ENCODE results near the gene MSL3B.

The MSL3B gene

DNA sequence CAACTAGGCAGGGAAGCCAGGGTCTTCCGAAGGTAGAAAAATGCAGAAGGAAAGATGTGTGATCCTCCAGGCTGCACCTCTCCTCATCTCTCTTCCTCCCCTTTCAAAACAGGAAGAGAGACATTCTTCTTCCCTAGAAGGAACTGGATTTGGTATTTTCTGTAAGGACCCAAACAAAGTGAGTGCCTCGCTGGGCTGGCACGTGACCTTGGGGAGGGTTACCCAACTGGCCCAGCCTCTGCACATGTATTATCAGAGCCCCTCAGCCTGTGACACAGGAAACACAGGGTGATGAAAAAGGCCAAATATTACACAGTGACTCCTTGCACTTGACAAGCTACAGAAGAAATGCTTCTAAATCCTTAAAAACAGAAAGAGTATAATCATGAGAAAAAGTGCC is 16.1 kb downstream of the MSL3B start:
- DNase-seq = no peak

DNA sequence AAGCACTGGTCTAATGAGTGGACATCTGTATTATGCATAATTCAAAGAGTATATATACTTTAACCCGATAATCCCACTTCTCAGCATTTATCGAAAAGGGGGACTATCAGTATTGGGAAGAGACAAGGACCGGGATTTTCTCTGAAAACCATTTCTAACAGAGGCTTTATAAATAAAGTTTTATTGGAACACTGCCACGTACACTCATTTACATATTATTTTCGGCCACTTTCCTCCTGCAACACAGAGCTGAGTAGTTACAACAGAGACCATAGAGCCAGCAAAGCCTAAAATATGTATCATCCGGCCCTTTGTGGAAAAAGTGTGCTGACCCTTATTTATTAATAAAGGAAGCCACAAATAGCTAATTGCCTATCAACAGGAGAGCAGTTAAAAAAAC is 17.0 kb downstream of the MSL3B start:
- DNase-seq = no peak

DNA sequence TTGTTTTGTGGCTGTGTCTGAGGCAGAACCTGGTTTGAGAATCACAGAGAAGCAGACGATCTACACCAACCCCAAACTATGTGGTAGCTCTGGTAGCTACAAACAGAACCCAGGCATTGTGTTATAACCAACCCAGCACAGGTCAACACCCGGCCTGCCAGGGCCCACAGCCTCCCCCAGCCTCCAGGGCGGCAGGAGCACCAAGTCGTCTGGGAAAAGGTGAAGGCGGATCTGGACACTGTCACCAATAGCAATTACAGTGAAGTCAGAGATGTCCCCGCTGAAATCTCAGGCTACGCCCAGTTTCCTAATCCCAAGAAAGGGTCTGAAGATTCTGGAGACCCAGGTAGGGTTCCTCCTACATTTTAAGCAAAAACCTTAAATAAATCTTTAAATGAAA is 17.4 kb downstream of the MSL3B start:
- no peak for DNase-seq

DNA sequence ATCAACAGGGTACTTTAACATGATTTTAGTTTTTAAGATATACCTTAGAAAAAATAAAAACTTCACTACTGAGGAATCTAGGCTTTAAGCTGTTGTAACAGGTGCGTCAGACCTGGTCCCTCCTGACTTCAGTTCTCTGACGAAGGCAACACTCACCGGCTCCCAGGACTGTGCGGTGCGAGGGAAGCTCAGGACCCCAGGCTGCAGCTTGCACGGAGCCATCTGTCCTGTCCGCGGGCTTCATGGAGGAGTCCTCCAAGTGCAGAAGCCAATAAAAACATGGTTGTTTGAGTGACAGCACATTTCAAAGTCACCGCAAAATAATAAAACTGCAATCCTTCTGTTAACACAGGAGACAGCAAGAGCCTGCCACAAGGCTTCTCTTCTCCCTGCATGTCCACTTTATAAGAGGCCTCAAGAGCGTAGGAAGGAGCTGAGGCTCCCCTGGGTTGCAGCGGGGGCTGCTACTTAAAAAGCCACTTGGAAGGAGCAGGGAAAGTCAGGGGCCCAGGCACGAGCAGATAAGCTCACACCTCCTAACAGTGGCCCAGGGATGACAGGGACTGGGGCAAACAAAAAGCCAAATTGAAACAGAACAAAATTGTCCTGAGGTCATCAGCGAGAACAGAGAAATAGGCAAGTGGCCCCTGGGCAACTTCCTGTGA is 18.4 kb downstream of the MSL3B start:
- no peak for DNase-seq

DNA sequence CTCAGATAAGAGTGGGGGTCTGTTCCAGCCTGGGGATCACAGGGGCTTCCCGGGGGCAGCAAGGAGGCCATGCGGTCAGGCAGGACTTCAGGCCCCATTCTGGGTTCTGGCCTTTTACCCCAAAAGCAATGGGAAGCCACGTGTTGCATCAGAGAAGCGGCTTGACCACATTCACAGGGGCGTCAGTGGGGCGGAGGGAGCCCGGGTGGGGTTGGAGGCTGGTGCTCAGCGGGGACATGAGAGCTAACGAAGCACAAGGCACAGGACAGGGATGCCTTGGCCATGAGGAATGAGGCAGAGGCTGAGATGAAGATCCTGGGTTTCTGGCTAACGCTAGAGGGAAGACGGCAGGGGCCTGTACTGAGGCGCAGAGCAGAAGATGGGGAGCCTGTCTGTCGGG is 19.9 kb downstream of the MSL3B start:
- no peak for DNase-seq

DNA sequence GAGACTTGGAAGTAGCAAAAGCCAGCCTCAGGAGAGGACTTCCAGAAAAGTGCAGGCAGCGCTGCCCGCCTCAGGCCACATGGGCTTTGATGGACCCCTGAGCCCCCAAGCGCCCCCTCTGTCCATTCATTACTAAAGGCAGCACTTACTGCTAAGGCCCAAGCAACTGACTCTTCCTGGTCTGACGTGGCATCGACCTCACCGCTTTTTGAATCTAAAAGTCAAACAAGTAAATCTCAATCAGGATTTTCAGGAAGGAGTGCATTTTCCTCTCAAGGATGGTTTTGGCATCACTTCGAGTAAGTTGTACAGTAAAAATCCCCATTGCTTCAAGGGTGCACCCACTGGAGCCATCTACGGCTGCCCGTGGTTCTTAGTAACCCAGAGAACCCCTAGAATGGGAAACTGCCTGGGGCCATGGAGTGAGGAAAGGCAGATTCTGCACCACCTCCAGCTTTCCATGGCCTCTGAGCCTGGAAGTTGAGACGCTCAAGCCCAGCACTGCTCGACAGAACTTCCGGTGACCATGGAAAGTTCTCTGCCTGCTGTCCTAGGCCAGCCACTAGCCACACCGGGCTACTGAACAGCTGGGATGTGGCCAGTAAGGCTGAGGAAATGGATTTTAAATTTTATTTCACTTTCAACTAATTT is 20.8 kb downstream of the MSL3B start:
- no peak for DNase-seq

DNA sequence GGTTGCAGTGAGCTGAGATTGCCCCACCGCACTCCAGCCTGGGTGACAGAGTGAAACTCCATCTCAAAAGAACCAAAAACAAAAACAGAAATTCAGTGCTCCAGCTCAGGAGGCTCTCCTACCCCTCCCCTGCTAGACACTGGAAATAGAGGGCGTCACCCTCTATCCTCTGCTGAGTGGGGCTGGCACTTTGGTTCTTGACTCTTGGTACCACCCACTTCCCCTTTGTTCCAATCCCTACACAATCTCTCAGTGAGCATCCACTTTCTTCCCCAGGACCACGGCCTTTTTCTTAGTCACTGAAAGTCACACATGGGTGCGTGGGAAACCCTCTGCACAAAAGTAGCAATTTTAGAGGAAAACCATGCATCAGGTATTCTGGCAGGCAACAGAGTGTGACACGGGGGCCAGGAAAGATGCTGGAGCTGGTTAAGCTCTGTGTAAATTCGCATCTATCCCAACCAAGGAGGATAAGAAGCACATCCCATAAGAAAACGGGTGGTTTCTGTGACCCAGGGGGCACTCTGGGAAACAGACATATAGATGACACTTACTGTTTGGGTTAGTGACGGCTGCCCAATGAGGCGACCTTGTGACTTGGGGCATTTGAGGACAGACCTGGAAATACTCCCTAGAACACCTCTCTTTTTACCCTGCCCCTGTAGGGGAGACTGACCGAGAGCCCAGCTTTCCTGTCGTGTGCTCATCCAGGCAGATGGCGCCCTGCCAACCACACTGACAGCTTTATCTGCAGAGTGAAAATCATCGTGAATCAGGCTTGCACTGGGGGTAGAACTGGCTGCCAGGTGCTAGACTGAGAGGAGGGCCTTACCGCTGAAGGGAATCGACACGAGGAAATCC is 21.6 kb downstream of the MSL3B start:
- no peak for DNase-seq

DNA sequence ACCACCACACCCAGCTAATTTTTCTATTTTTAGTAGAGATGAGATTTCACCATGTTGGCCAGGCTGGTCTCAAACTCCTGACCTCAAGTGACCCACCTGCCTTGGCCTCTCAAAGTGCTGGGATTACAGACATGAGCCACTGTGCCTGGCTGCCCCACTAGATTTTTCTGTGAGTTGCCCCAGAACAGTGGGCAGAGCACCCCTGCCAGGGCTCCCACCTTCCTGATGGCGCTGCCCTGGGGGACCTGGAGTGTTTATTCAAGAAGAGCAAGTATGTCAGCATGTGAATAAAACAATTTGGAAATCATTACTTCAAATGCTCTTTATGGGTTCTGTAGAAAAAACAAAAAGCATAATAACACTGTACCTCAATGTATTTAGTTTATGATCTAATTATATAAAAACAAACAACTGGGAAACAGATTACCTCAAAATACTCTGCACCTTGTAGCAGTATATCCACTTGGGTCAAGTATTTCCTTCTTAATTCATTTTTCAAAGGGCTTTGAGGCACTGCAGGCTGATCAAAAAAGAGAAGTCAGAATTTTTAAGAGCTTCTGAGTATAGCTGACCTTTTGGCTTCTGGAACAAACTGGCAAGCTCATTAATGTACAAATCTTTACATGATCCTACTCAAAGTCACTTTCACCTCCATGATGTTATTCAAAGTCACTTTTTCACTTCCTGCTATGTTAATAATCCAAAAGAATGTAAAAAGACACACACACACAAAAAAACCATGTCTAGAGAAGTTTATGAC is 22.7 kb downstream of the MSL3B start:
- DNase-seq = no peak

DNA sequence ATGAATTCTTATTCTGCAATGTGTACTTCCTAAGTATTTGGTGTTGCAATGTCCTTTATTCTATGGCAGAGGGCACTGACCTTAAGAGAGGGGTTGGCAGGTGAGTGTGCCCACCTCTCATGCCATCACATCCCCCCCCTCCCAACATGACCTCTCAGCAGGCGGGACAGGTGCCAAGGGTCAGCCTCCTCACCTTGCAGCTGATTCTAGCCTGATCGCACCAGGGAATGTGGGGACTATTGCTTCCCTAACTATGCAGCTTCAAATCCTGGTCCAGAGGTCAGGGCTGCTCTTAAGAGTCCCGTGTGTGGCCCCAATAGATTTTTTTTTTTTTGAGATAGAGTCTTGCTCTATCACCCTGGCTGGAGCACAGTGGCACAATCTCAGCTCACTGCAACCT is 23.4 kb downstream of the MSL3B start:
- no peak for DNase-seq

DNA sequence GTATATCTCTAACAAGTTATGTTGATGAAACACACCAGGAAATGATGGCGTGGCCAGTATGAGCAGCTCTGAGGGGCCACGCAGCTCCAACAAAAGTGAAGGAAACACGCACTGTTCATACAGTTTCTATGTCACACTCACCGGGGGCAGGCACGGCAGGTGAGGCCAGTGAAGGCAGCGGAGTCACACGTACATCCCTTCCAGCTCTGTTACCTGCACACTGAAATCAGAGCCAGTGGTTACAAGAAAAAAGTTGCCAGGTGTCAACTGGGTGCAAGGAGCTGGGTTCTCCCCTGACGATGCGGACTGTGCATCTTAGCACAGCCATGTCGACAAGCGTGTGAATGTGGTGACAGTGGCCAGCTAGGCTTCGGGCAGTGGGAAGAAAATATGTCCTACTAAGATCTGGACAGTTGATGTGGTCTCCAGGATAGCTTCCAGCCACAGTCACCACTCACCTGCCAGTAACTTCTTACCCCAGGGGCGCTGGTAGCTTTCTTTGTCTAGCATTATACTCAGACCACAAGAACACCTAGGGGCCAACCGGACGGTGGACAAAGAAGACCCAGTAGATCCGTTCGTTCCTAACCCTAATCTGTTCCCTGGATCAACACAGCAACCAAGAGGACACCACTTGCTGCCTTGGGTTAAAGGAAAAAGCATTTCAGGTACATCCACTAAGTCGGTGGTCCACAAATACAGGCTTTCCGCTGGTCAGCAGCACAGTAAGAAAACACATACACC is 23.9 kb downstream of the MSL3B start:
- DNase-seq = no peak

DNA sequence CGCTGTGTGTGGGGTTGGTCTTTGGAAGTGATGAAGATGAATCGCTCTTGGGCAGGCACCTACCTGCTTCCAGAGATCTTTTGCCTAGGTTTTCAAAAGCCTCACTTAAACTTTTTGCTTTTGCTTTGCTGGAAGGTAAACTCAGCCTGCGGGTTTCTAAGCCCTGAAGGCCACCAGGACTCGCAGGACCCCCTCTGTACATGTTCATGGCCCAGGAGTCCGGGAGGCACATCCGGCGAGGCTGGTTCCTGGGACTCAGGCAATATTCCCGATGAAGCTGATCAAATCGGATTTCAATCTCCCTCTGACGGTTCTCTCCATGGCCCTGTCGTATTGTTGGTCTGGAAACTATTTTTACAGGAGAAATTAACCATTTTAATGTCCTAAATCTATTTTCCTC is 27.0 kb downstream of the MSL3B start:
- DNase-seq = no peak

DNA sequence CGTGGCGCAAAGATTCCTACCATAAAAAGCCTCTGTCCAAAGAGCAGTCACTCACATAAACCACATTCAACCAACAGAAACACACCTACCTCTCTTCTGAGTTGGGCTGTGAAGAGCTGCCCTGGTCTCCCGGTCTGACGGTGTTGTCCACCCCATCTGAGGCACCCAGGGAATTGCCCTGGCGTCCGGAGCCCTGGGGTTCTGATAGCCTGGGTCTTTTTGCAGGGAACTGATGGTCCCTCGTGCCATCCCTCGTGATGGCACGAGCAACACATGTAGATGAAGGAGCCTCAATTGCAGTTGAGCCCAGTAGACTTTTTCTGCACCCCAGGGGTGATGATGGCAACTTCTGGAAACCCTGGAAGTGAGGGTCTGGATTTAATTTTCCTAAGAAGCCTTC is 27.7 kb downstream of the MSL3B start:
- no peak for DNase-seq

DNA sequence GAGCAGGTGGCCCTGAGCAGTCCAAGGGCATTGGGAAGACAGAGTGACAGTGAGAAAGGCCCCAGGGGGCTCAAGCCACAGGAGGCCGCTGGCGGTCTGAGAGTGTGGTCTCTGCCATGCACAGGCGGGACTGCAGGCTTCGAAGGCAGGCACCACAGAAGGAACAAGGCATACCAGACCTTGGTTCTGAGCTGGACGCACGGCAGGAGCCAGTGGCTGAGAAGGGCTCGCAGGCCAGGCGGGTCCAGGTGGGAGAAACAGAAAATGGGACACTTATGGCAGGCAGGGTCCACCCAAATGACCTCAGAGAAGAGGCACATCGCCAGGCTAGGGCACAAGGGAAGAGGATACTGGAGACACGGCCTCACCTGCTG is 28.8 kb downstream of the MSL3B start:
- no peak for DNase-seq

DNA sequence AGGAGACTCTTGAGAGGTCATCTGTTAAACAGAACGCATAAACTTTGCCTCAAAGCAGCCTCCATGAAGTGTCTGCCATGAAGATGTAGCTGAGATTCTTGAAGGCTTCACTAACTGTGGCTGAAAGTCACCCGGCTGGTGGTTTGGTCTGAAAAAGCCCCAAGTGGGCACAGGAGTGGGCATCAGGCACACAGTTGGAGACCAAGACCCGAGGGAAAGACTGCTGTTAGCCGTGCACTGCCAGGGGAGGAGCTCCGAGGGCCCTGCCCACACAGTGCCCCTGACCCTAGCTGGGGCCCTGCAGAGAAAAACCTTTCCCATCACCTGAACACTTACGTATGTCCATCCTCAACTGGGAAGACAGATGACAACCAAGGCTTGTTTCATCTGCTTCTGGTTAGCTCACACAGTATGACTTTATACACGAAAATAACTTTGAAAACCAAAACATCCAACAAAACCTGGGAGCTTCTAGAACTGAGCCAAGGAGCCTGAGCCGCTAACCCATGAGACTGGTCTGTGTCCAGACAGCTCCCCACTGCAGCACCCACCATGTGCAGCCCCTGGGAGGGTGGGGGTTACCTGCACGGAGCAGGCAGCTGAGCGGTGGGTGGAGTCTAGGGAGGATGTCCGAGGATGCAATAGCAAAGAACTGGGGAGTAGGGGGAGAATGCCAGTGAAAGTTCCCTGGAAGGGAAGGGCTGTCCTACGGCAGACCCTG is 29.3 kb downstream of the MSL3B start:
- DNase-seq = no peak

DNA sequence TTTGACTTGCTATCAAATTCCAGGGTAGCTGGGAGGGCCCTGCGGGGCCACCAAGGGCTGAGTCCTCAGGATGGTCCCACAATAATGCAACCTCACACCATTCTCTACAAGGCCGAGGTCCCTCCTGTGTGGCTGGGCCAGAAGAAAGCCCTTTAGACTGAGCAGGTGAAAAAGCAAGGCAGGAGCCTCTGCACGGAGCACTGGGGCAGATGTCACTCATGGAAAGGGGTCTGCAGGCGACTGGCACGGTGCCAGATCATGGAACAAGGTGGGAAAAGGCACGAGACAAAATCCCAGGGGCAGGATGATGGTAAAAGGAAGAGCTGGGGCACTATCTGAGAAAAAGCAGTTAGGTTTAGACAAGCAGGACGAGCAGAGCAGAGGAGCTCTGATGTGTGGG is 29.9 kb downstream of the MSL3B start:
- DNase-seq = no peak

DNA sequence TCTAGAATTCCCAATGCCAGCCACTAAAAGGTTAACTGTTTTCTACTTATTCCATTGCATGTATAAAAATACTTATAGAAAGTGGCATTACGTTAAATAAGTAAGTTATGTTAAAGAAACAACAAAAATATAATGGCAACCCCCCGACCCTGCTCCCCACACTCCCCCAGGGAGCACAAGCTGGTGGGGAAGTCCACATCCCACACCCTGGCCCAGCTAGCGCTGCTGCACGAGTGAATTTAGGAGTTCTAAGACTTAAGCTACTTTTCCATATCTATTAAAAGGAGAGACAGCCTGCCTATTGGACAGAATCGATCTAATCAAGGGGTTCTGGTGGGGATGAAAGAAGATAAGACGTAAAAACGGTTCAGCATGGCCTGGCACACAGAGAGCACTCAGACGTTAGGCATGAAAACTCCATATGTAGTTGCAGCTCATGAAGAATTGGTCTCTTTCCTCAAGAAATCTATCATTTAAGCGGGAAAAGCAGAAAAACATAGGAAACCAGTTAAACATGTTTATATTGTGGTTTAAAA is 30.4 kb downstream of the MSL3B start:
- no peak for DNase-seq

DNA sequence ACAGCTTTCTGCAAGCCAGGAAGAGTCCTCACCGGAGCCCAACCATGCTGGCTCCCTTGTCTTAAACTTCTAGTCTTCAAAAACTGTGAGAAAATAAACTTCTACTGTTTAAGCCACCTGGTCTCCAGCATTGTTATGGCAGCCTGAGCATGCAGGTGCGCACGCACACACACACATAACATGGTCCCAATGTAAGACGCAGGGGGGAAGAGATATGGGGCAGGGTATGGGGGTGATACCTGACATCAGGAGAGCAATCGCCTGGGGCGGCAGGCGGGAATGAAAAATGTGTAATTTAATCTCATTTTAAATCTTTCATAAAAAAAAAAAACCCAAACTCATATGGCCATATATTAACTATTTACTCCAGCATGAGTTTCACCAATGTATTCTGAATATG is 31.8 kb downstream of the MSL3B start:
- no peak for DNase-seq

DNA sequence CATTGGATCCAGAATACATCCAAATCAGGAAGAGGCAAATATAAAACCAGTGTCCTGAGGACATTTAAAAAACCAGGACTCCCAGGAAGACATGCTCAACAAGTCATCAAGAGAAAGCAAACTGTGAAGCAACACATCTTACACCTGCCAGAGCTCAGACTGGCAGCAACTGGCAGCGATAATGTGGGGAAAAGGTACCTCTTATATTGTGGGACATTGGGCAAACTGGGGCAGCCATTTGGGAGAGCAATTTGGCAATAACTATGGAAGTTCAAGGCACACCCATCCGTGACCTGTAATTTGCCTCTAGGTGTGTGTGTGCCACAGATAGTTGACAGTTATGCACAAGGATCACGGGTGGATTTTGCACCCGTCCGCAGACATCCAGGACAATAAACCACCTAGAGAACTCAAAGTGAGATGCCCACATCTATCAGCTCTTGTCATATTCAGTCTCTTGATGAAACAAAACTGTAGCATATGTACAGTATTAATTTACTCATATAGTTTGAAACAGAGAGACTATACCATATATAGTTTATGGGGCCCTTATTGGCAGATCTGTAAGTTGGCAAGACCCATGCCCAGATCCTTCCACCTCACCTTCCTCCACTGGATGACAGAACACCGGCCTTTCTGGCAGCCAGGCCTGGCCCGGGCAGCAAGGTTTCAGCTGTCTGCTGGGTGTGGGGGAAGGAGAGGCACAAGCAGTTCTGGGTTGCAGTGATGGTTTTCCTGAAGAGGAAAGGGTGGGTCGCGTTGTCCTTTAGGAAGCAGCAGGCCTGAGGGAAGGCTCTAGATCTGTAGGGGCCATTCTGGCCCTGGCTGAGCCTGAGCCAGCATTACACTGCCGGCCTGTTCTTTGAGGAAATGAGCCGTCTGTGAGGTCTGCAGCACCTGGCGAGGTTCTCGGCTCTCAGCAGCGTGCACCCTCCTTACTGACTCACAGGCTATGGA is 32.7 kb downstream of the MSL3B start:
- no peak for DNase-seq

DNA sequence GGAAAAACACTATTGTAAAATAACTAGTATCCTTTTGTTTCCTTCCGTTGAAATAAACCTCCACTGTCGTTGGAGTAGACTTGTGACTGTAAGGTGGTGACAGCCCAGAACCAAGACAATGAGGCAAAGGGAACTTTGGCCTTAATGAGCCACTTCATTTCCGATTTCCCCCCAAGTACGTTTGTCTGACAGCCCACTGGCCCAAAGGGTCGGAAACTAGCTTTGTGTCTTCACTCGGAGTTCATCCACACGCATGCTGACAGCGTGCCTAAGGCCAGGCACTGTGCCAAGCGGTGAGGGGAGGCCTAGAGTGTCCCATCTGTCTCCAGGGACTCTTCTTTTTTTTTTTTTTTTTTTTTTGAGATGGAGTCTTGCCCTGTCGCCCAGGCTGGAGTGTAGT is 34.8 kb downstream of the MSL3B start:
- DNase-seq = peak; percentile 37 to 74

DNA sequence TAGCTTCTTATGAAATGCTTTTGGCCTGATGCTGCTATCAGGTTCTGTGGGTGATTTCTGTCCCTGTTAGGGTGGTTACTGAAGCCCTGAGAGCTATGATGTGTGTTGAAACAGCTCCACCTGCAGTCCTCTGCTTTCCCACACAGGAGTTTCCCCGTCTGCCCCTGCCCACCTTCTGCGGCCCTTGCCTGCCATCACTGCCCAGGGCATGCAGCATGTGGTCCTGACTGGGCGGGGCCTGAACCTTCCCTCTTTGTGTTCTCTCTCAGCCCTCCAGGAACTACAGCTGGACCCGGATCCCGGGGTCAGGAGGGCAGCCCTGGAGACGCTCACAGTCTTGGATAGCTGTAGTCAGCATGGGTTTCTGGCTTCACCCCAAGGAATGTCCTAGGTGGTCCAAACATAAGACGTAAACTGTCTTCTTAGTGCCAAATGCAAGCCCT is 35.3 kb downstream of the MSL3B start:
- DNase-seq = peak; percentile 13 to 75
